ENCODE data around the gene ANHX. TPM values are rescaled to one million over a fixed set of nuclear protein-coding genes. Genes with fewer than 3 reads are reported as not detected.
A peak's percentile ranks its signal among the peaks of the same experiment; 100 is the strongest.

ANHX gene
- total RNA-seq, 4 donors from 2014 or later, result not detected

DNA sequence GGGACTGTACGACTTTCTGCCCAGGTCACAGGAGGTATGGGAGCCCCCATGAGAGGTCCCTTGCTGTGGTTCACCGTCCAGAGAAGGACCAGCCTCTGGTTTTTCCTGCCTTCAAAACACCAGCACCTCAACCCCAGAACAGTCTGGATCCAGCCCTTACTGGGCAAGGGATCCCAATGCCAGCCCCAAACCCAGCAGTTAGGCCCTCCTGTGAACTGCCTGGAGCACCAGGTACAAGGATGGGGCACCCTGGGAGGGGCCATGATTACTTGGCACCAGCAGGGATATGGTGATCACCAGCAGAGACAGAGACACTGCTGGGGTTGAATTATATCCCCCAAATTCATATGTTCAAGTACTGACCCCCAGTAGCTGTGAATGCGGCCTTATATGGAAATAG is 20.0 kb downstream of the ANHX start:
- WGBS, 2 donors, result 84 to 90% methylated on average over 3 of the region's 3 CpGs
- no peak for TF ChIP-seq POLR2A (IDR thresholded peaks at IDR 0.05)
- TF ChIP-seq, protein P1, sequence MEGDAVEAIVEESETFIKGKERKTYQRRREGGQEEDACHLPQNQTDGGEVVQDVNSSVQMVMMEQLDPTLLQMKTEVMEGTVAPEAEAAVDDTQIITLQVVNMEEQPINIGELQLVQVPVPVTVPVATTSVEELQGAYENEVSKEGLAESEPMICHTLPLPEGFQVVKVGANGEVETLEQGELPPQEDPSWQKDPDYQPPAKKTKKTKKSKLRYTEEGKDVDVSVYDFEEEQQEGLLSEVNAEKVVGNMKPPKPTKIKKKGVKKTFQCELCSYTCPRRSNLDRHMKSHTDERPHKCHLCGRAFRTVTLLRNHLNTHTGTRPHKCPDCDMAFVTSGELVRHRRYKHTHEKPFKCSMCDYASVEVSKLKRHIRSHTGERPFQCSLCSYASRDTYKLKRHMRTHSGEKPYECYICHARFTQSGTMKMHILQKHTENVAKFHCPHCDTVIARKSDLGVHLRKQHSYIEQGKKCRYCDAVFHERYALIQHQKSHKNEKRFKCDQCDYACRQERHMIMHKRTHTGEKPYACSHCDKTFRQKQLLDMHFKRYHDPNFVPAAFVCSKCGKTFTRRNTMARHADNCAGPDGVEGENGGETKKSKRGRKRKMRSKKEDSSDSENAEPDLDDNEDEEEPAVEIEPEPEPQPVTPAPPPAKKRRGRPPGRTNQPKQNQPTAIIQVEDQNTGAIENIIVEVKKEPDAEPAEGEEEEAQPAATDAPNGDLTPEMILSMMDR (IDR thresholded peaks at IDR 0.05), result no peak
- H3K4me3 ChIP-seq (ENCODE audit: low read depth, poor library complexity, severe bottlenecking), result no peak overlapping the region
- intact Hi-C loops (cut with DNase I; ENCODE audit: low total_unique reads), result no loop called here
- DNase-seq (ENCODE audit: low spot score in 2 of 2), result peak in 1 of 2 donors; percentile 56

DNA sequence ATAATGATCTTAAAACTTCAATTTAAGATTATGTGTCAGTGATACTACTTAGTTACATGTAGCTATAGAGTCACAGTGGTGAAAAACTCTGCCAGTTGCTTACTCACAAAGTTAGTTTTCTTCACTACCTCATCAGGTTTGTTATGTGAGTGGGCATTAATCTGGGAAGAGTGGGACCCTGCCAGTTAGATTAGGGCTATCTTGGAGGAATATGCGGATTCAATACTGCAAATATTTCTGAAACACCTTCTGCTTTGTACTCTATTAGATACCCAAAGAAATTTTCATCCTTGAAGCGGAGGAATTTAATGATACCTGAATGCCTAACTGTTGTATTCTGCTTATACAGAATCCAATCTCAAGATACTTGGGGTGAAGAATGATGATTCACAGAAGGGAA is 29.3 kb downstream of the ANHX start:
- DNase-seq (ENCODE audit: low spot score in 2 of 2), result no peak
- intact Hi-C loops (cut with DNase I; ENCODE audit: low total_unique reads), result no loop called here
- TF ChIP-seq, protein P1 (IDR thresholded peaks at IDR 0.05), result no peak
- no peak for TF ChIP-seq POLR2A (IDR thresholded peaks at IDR 0.05)
- 97% methylated on average over 2 of the region's 2 CpGs for WGBS, 2 donors
- no peak overlapping the region for H3K4me3 ChIP-seq (ENCODE audit: low read depth, poor library complexity, severe bottlenecking)

DNA sequence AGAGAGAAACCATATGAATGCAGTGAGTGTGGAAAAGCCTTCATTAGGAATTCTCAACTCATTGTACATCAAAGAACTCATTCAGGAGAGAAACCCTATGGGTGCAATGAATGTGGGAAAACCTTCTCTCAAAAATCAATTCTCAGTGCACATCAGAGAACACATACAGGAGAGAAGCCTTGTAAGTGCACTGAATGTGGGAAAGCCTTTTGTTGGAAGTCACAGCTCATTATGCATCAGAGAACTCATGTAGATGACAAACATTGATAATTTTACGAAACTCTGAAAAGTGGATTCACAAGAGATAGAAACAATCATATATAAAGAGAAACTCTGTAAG is 31.4 kb downstream of the ANHX start:
- DNase-seq (ENCODE audit: low spot score in 2 of 2), result no peak
- TF ChIP-seq, protein P1 (IDR thresholded peaks at IDR 0.05), result no peak
- TF ChIP-seq POLR2A (IDR thresholded peaks at IDR 0.05), result no peak
- 93 to 97% methylated on average over 1 of the region's 1 CpG for WGBS, 2 donors
- intact Hi-C loops (cut with DNase I; ENCODE audit: low total_unique reads), result no loop called here
- no peak overlapping the region for H3K4me3 ChIP-seq (ENCODE audit: low read depth, poor library complexity, severe bottlenecking)

DNA sequence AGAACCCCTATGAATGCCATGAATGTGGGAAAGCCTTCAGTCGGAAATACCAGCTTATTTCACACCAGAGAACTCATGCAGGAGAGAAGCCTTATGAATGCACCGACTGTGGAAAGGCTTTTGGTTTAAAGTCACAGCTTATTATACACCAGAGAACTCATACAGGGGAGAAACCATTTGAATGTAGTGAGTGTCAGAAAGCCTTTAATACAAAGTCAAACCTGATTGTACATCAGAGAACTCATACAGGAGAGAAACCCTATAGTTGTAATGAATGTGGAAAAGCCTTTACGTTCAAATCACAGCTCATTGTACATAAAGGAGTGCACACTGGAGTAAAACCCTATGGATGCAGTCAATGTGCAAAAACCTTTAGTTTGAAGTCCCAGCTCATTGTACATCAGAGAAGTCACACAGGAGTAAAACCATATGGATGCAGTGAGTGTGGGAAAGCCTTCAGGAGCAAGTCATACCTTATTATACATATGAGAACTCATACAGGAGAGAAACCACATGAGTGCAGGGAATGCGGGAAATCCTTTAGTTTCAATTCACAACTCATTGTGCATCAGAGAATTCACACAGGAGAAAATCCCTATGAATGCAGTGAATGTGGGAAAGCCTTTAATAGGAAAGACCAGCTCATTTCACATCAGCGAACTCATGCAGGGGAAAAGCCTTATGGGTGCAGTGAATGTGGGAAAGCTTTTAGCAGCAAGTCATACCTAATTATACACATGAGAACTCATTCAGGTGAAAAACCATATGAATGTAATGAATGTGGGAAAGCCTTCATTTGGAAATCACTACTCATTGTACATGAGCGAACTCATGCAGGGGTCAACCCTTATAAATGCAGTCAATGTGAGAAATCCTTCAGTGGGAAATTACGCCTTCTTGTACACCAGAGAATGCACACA is 32.1 kb downstream of the ANHX start:
- DNase-seq (ENCODE audit: low spot score in 2 of 2), result no peak
- intact Hi-C loops (cut with DNase I; ENCODE audit: low total_unique reads), result no loop called here
- TF ChIP-seq, protein P1 (IDR thresholded peaks at IDR 0.05), result no peak
- no peak for TF ChIP-seq POLR2A (IDR thresholded peaks at IDR 0.05)

DNA sequence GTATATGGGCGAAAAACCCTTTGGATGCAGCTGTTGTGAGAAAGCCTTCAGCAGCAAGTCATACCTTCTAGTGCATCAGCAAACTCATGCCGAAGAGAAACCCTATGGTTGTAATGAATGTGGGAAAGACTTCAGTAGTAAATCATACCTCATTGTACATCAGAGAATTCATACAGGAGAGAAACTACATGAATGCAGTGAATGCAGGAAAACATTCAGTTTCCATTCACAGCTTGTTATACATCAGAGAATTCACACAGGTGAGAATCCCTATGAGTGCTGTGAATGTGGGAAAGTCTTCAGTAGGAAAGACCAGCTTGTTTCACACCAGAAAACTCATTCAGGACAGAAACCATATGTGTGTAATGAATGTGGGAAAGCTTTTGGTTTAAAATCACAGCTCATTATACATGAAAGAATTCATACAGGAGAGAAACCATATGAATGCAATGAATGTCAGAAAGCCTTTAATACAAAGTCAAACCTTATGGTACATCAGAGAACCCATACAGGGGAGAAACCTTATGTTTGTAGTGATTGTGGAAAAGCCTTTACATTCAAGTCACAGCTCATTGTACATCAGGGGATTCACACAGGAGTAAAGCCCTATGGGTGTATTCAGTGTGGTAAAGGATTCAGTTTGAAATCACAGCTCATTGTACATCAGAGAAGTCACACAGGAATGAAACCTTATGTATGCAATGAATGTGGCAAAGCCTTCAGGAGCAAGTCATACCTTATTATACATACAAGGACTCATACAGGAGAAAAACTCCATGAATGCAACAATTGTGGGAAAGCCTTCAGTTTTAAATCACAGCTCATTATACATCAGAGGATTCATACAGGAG is 33.0 kb downstream of the ANHX start:
- 97% methylated on average over 2 of the region's 2 CpGs for WGBS, 2 donors
- no peak overlapping the region for H3K4me3 ChIP-seq (ENCODE audit: low read depth, poor library complexity, severe bottlenecking)
- DNase-seq (ENCODE audit: low spot score in 2 of 2), result no peak
- intact Hi-C loops (cut with DNase I; ENCODE audit: low total_unique reads), result no loop called here
- TF ChIP-seq POLR2A (IDR thresholded peaks at IDR 0.05), result no peak
- TF ChIP-seq, protein P1 (IDR thresholded peaks at IDR 0.05), result no peak

More for the DNA sequence above, 32.1 kb downstream of the ANHX start:
- no peak overlapping the region for H3K4me3 ChIP-seq (ENCODE audit: low read depth, poor library complexity, severe bottlenecking)
- 93 to 97% methylated on average over 7 of the region's 7 CpGs for WGBS, 2 donors
